HEK293 (cell line): ENCODE measurements around the gene SLC31A1.

ENCODE experiments used
- CTCF ChIA-PET: fragments of 350-600 bp; formaldehyde crosslinking; extraction: SDS; loops from one replicate; lab custom pipeline; 2021; ENCODE audit warnings: antibody characterized with exemption; lab: Yijun Ruan, JAX
- POLR2A ChIA-PET: fragments of 300-600 bp; formaldehyde crosslinking; extraction: SDS; loops from one replicate; lab custom pipeline; 2020; ENCODE audit warnings: antibody characterized with exemption, inconsistent platforms; lab: Yijun Ruan, JAX
- H3K27ac ChIP-seq: fragments of 200-500 bp; sonication (Bioruptor generic); 2 replicates; pipeline ENCODE4 v1.5.1; 2014; ENCODE audit warnings: low read depth, low read length, control low read depth, inconsistent platforms; ENCODE audit errors: extremely low read depth
- H3K36me3 ChIP-seq, 2 experiments: fragments of 200-500 bp in 1 of 2; sonication (Bioruptor generic) in 1 of 2; 1 replicate in 1 of 2; 2 replicates in 1 of 2; pipeline ENCODE4 v1.5.1; 2014 to 2017; ENCODE audit warnings: inconsistent platforms in 2 of 2, low read length in 2 of 2; ENCODE audit not compliant: control insufficient read depth in 2 of 2, insufficient read depth in 1 of 2
- H3K4me1 ChIP-seq: fragments of 200-500 bp; sonication (Bioruptor generic); 2 replicates; pipeline ENCODE4 v1.5.1; 2014; ENCODE audit warnings: mild to moderate bottlenecking, low read length, inconsistent platforms; ENCODE audit not compliant: control insufficient read depth, insufficient read depth
- H3K4me3 ChIP-seq: 2 replicates; pipeline ENCODE4 v1.5.1; 2011; ENCODE audit warnings: low read depth, mild to moderate bottlenecking, control low read depth, low read length, moderate library complexity
- H3K9me3 ChIP-seq: fragments of 200-500 bp; sonication (Bioruptor generic); 2 replicates; pipeline ENCODE4 v1.5.1; 2014; ENCODE audit warnings: low read depth, low read length, inconsistent platforms; ENCODE audit not compliant: control insufficient read depth, insufficient read depth
- PRDM10 ChIP-seq: fragments of 450-650 bp; formaldehyde crosslinking; IDR thresholded peaks from 2 replicates; pipeline ENCODE4 v1.5.1; 2016; ENCODE audit warnings: missing biosample characterization, missing genetic modification characterization
- SETDB1 ChIP-seq: IDR thresholded peaks from one replicate; pipeline ENCODE4 v1.6.1; 2017; ENCODE audit warnings: mild to moderate bottlenecking, low read length, moderate library complexity, mixed read lengths; ENCODE audit not compliant: insufficient read length
- SP7 ChIP-seq: fragments of 450-650 bp; formaldehyde crosslinking; IDR thresholded peaks from 2 replicates; pipeline ENCODE4 v1.5.1; 2016; ENCODE audit warnings: missing biosample characterization, missing genetic modification characterization
- ZBTB7A ChIP-seq: fragments of 450-650 bp; formaldehyde crosslinking; IDR thresholded peaks from 2 replicates; pipeline ENCODE4 v1.5.1; 2016; ENCODE audit warnings: low read depth, missing biosample characterization, missing genetic modification characterization
- ZNF138 ChIP-seq: fragments of 450-650 bp; formaldehyde crosslinking; IDR thresholded peaks from 2 replicates; pipeline ENCODE4 v1.5.1; 2016; ENCODE audit warnings: missing biosample characterization, missing genetic modification characterization, borderline replicate concordance
- ZNF184 ChIP-seq: fragments of 450-650 bp; IDR thresholded peaks from 2 replicates; pipeline ENCODE4 v1.5.1; 2018; ENCODE audit warnings: missing biosample characterization, mild to moderate bottlenecking, missing genetic modification characterization
- ZNF19 ChIP-seq: fragments of 450-650 bp; formaldehyde crosslinking; IDR thresholded peaks from 2 replicates; pipeline ENCODE4; 2016; ENCODE audit warnings: missing biosample characterization, missing genetic modification characterization, low read depth
- ZNF2 ChIP-seq: fragments of 450-650 bp; formaldehyde crosslinking; IDR thresholded peaks from 2 replicates; pipeline ENCODE4 v1.5.1; 2016; ENCODE audit warnings: missing biosample characterization, missing genetic modification characterization
- ZNF214 ChIP-seq: fragments of 450-650 bp; formaldehyde crosslinking; IDR thresholded peaks from 2 replicates; pipeline ENCODE4 v1.5.1; 2017; ENCODE audit warnings: missing biosample characterization, mild to moderate bottlenecking, missing genetic modification characterization, borderline replicate concordance
- ZNF341 ChIP-seq: fragments of 450-650 bp; formaldehyde crosslinking; IDR thresholded peaks from 2 replicates; pipeline ENCODE4; 2016; ENCODE audit warnings: low read depth, missing biosample characterization, missing genetic modification characterization
- ZNF394 ChIP-seq: fragments of 450-650 bp; formaldehyde crosslinking; IDR thresholded peaks from 2 replicates; pipeline ENCODE4 v1.5.1; 2016; ENCODE audit warnings: missing biosample characterization, missing genetic modification characterization, mild to moderate bottlenecking, moderate library complexity, borderline replicate concordance
- ZNF398 ChIP-seq: fragments of 450-650 bp; formaldehyde crosslinking; IDR thresholded peaks from 2 replicates; pipeline ENCODE4 v1.5.1; 2017; ENCODE audit warnings: missing biosample characterization, missing genetic modification characterization
- ZNF530 ChIP-seq: fragments of 450-650 bp; formaldehyde crosslinking; IDR thresholded peaks from 2 replicates; pipeline ENCODE4 v1.5.1; 2016; ENCODE audit warnings: low read depth, missing biosample characterization, missing genetic modification characterization
- ZNF596 ChIP-seq: fragments of 450-650 bp; IDR thresholded peaks from 2 replicates; pipeline ENCODE4 v1.5.0; 2018; ENCODE audit warnings: missing biosample characterization, mild to moderate bottlenecking, missing genetic modification characterization, moderate library complexity
- ZNF658 ChIP-seq: fragments of 450-650 bp; formaldehyde crosslinking; IDR thresholded peaks from 2 replicates; pipeline ENCODE4; 2016; ENCODE audit warnings: missing biosample characterization, missing genetic modification characterization
- ZNF776 ChIP-seq: fragments of 450-650 bp; formaldehyde crosslinking; IDR thresholded peaks from 2 replicates; pipeline ENCODE4 v1.5.0; 2017; ENCODE audit warnings: missing biosample characterization, missing genetic modification characterization, borderline replicate concordance
- TF ChIP-seq, protein P1 (sequence below): fragments of 450-650 bp; formaldehyde crosslinking; IDR thresholded peaks from 2 replicates; pipeline ENCODE4 v1.5.1; 2016; ENCODE audit warnings: missing biosample characterization, missing genetic modification characterization, low read depth
- TF ChIP-seq, protein P2 (sequence below): fragments of 450-650 bp; formaldehyde crosslinking; IDR thresholded peaks from 2 replicates; pipeline ENCODE4 v1.5.1; 2016; ENCODE audit warnings: missing biosample characterization, missing genetic modification characterization
- TF ChIP-seq, protein P3 (sequence below): fragments of 450-650 bp; formaldehyde crosslinking; IDR thresholded peaks from 2 replicates; pipeline ENCODE4 v1.5.1; 2017; ENCODE audit warnings: missing biosample characterization, missing genetic modification characterization
- TF ChIP-seq, protein P4 (sequence below): fragments of 450-650 bp; formaldehyde crosslinking; IDR thresholded peaks from 2 replicates; pipeline ENCODE4 v1.5.1; 2016; ENCODE audit warnings: missing biosample characterization, missing genetic modification characterization

Gene SLC31A1

GRCh38 chr9:113310538-113310937 is 89.2 kb downstream of the SLC31A1 start:
- Histone ChIP-seq H3K4me1 (no peaks in the 10 kb centered on the region), H3K36me3 (no peaks in the 10 kb centered on the region)
- TF ChIP-seq ZNF19 (no peak), PRDM10 (tag by site-specific recombination) (0 out of 2 replicates have a peak, but pooled peaks have one; percentile 22), ZNF2 (tag by site-specific recombination) (no peak), ZNF214 (no peak), ZNF596 (no peak)
- TF ChIP-seq, protein P1, sequence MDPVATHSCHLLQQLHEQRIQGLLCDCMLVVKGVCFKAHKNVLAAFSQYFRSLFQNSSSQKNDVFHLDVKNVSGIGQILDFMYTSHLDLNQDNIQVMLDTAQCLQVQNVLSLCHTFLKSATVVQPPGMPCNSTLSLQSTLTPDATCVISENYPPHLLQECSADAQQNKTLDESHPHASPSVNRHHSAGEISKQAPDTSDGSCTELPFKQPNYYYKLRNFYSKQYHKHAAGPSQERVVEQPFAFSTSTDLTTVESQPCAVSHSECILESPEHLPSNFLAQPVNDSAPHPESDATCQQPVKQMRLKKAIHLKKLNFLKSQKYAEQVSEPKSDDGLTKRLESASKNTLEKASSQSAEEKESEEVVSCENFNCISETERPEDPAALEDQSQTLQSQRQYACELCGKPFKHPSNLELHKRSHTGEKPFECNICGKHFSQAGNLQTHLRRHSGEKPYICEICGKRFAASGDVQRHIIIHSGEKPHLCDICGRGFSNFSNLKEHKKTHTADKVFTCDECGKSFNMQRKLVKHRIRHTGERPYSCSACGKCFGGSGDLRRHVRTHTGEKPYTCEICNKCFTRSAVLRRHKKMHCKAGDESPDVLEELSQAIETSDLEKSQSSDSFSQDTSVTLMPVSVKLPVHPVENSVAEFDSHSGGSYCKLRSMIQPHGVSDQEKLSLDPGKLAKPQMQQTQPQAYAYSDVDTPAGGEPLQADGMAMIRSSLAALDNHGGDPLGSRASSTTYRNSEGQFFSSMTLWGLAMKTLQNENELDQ (tag by site-specific recombination), result no peak
- TF ChIP-seq, protein P2, sequence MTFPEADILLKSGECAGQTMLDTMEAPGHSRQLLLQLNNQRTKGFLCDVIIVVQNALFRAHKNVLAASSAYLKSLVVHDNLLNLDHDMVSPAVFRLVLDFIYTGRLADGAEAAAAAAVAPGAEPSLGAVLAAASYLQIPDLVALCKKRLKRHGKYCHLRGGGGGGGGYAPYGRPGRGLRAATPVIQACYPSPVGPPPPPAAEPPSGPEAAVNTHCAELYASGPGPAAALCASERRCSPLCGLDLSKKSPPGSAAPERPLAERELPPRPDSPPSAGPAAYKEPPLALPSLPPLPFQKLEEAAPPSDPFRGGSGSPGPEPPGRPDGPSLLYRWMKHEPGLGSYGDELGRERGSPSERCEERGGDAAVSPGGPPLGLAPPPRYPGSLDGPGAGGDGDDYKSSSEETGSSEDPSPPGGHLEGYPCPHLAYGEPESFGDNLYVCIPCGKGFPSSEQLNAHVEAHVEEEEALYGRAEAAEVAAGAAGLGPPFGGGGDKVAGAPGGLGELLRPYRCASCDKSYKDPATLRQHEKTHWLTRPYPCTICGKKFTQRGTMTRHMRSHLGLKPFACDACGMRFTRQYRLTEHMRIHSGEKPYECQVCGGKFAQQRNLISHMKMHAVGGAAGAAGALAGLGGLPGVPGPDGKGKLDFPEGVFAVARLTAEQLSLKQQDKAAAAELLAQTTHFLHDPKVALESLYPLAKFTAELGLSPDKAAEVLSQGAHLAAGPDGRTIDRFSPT, result no peak
- TF ChIP-seq, all 188 proteins: peak for 1
- ChIA-PET POLR2A (no interaction called here), CTCF (interaction anchor here (0.5 to 3.6 kb wide), 11 partner anchors 8 to 1281 kb away, joined by 3 to 26 read pairs (median 3); no protein-coding TSS in a partner anchor)
- H3K27ac ChIP-seq, result no peak overlapping the region
- no peaks in the 10 kb centered on the region for H3K9me3 ChIP-seq
- no peak overlapping the region for H3K4me3 ChIP-seq

DNA sequence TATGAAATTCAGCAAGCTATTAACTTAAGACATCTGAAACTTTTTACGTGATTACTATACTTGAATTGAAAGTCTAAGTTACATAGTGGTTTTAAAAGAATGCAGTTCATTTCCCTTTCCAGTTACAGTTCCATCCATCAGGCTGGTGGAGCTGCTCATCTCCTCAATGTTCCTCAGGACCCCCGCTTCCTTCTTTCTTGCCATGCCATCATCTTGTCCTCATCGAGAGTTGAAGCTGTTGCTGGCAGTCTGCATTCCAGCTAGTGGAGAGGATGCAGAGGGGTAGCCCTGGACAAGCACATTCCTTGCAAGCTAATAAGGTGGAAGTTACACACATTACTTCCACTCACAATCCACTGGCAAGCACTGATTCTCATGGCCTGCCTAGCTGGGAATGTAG is 90.6 kb downstream of the SLC31A1 start:
- POLR2A ChIA-PET, result interaction anchor here (1.0 to 1.3 kb wide), 3 partner anchors 28 to 99 kb away, joined by 3 to 5 read pairs (median 4); partner anchors contain the start of genes ALAD, C9orf43, POLE3 and WDR31
- H3K4me1 ChIP-seq, result no peaks in the 10 kb centered on the region
- TF ChIP-seq SP7 (no peak), ZNF658 (tag by site-specific recombination) (no peak), ZNF138 (no peak), ZNF530 (tag by site-specific recombination) (no peak), ZNF341 (tag by site-specific recombination) (no peak), SETDB1 (no peak), ZNF398 (tag by site-specific recombination) (no peak), ZNF394 (tag by site-specific recombination) (no peak), ZBTB7A (tag by site-specific recombination) (no peak), ZNF184 (tag by site-specific recombination) (no peak), ZNF776 (no peak)
- TF ChIP-seq, protein P3, sequence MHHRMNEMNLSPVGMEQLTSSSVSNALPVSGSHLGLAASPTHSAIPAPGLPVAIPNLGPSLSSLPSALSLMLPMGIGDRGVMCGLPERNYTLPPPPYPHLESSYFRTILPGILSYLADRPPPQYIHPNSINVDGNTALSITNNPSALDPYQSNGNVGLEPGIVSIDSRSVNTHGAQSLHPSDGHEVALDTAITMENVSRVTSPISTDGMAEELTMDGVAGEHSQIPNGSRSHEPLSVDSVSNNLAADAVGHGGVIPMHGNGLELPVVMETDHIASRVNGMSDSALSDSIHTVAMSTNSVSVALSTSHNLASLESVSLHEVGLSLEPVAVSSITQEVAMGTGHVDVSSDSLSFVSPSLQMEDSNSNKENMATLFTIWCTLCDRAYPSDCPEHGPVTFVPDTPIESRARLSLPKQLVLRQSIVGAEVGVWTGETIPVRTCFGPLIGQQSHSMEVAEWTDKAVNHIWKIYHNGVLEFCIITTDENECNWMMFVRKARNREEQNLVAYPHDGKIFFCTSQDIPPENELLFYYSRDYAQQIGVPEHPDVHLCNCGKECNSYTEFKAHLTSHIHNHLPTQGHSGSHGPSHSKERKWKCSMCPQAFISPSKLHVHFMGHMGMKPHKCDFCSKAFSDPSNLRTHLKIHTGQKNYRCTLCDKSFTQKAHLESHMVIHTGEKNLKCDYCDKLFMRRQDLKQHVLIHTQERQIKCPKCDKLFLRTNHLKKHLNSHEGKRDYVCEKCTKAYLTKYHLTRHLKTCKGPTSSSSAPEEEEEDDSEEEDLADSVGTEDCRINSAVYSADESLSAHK (tag by site-specific recombination), result no peak
- TF ChIP-seq, protein P4, sequence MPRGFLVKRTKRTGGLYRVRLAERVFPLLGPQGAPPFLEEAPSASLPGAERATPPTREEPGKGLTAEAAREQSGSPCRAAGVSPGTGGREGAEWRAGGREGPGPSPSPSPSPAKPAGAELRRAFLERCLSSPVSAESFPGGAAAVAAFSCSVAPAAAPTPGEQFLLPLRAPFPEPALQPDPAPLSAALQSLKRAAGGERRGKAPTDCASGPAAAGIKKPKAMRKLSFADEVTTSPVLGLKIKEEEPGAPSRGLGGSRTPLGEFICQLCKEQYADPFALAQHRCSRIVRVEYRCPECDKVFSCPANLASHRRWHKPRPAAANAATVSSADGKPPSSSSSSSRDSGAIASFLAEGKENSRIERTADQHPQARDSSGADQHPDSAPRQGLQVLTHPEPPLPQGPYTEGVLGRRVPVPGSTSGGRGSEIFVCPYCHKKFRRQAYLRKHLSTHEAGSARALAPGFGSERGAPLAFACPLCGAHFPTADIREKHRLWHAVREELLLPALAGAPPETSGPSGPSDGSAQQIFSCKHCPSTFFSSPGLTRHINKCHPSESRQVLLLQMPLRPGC (tag by site-specific recombination), result no peak
- H3K9me3 ChIP-seq, result no peaks in the 10 kb centered on the region
- H3K27ac ChIP-seq, result no peak overlapping the region
- CTCF ChIA-PET, result interaction anchor here (0.6 to 2.4 kb wide), 11 partner anchors 8 to 344 kb away, joined by 3 to 7 read pairs (median 5); partner anchors contain the start of genes ALAD and CDC26
- no peaks in the 10 kb centered on the region for H3K36me3 ChIP-seq
- no peak overlapping the region for H3K4me3 ChIP-seq
